ENCODE results near the gene RGS7.

The RGS7 gene

DNA sequence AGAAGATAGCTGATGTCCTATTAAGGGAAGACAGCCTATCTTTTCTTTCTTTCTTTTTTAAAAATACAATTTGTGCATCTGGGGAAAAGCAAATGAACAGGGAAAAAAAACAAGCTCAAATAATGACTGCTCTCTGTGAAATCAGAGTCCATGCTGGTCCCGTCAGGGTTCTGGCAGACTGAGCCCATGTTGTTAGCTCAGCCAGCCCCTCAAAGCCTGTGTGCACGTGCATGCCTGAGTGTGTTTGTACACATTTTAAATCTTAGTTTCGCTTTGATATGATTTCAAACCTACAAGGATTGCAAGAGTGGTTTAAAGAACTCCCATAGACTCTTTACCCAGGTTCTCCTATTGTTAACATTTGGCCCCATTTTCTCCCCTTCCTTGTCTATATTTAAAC is 513.2 kb downstream of the RGS7 start:
- Mint-ChIP-seq H3K4me1 (ENCODE audit: low read depth in 2 of 2) (no peaks in the 10 kb centered on the region), H3K27ac (no peak overlapping the region), H3K9me3 (peaks cover 0 to 15% of the 10 kb centered on the region in 2 donors), H3K27me3 (no peaks in the 10 kb centered on the region), H3K4me3 (no peak overlapping the region), H3K36me3 (ENCODE audit: insufficient read depth) (no peaks in the 10 kb centered on the region)
- DNase-seq (no peak), ATAC-seq (replicated peaks) (no peak)

DNA sequence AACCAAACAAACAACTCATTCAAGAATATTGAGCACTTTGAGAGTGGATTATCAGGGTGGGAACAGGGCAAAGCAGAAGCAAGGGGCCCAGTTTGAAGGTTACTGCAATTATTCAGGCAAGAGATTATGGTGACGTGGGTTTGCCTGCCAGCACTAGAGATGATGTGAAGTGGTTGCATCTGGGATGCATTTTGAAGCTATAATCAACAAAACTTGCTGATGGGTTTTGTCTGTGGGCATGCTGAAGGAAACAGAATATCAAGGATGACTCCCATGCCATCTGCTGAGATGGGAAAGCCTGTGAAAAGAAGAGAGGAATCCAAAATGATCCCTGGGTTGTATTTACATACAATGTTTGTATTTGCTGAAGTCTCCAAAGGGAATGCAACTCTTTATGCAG is 520.7 kb downstream of the RGS7 start:
- Mint-ChIP-seq H3K27ac (no peak overlapping the region), H3K27me3 (no peaks in the 10 kb centered on the region), H3K9me3 (peaks cover 0 to 10% of the 10 kb centered on the region in 2 donors), H3K36me3 (ENCODE audit: insufficient read depth) (no peaks in the 10 kb centered on the region), H3K4me1 (ENCODE audit: low read depth in 2 of 2) (no peaks in the 10 kb centered on the region), H3K4me3 (no peak overlapping the region)
- ATAC-seq (replicated peaks) = no peak
- DNase-seq = no peak

DNA sequence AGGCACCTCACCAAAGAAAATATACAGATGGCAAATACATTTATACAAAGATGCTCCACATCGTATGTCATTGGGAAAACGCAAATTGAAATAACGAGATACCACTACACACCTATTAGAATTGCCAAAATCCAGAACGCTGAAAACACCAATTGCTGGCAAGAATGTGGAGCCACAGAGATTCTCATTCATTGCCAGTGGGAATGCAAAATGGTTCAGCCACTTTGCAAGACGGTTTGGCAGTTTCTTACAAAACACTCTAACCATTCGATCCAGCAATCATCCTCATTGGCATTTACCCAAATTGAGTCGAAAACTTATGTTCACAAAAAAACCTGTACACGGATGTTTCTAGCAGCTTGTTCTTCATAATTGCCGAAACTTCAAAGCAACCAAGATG is 521.7 kb downstream of the RGS7 start:
- H3K4me1 Mint-ChIP-seq (ENCODE audit: low read depth in 2 of 2) = no peaks in the 10 kb centered on the region
- ATAC-seq (replicated peaks) = no peak
- no peaks in the 10 kb centered on the region for H3K27me3 Mint-ChIP-seq
- H3K36me3 Mint-ChIP-seq (ENCODE audit: insufficient read depth) = no peaks in the 10 kb centered on the region
- H3K27ac Mint-ChIP-seq = no peak overlapping the region
- H3K9me3 Mint-ChIP-seq = peaks cover 0 to 8% of the 10 kb centered on the region in 2 donors
- no peak for DNase-seq
- no peak overlapping the region for H3K4me3 Mint-ChIP-seq

DNA sequence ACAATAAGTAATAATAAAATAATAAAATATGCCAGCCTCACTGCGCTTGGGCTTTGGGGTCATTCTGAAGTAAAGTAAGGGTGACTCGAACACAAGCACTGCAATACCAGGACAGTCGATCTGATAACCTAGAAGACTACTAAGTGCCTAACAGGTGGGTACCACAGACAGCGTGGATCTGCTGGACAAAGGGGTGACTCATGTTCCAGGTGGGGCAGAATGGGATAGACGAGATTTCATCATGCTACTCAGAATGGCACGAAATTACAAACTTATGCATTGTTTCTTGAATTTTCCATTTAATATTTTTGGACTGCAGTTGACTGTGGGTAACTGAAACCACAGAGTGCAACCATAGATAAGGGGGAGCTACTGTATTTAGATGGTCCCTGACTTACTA is 523.9 kb downstream of the RGS7 start:
- Mint-ChIP-seq H3K9me3 (no peaks in the 10 kb centered on the region), H3K36me3 (ENCODE audit: insufficient read depth) (no peaks in the 10 kb centered on the region), H3K4me1 (ENCODE audit: low read depth in 2 of 2) (no peaks in the 10 kb centered on the region), H3K27ac (no peak overlapping the region), H3K4me3 (no peak overlapping the region), H3K27me3 (no peaks in the 10 kb centered on the region)
- ATAC-seq (replicated peaks) (no peak), DNase-seq (no peak)

DNA sequence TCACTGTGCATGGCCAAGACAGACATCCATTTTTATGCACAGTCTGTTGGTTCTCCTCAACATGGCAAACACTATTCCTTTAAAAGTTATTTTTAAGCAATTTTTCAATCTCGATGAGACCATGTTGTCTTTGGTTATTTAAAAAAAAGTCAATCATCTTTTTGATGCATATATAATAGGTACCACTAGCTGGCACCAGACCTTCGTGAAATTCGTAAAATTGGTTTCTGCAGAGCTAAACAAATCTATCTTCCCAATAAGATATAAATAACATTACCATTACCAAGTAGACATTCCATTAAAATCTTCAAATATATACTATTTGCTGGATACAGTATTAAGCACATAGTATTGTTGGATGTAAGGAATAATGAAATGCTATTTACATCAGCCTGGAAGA is 525.1 kb downstream of the RGS7 start:
- no peaks in the 10 kb centered on the region for H3K36me3 Mint-ChIP-seq (ENCODE audit: insufficient read depth)
- H3K27me3 Mint-ChIP-seq = no peaks in the 10 kb centered on the region
- DNase-seq (no peak), ATAC-seq (replicated peaks) (no peak)
- no peaks in the 10 kb centered on the region for H3K4me1 Mint-ChIP-seq (ENCODE audit: low read depth in 2 of 2)
- no peak overlapping the region for H3K4me3 Mint-ChIP-seq
- peaks cover 0 to 1% of the 10 kb centered on the region in 2 donors for H3K9me3 Mint-ChIP-seq
- no peak overlapping the region for H3K27ac Mint-ChIP-seq

DNA sequence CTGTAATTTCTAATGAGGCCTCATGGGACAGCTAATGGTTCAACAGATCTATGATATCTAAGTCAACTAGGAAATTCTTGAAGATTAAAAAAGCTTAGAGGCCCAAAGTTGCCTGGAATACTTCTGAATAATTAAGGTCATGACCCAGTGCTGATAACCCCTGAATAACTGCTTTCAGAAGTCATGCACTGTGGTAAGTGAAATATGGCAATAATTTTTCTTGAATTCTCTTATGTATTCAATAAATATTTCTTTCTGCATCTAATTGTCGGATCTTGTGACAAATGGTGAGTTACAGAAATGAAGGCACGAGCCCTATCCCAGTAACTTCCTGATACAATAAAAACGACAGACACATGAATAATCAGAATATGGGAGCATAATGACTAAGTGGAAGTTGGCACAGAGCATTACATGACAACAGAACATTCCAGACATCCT is 525.8 kb downstream of the RGS7 start:
- Mint-ChIP-seq H3K4me3 (no peak overlapping the region), H3K27ac (no peak overlapping the region), H3K4me1 (ENCODE audit: low read depth in 2 of 2) (no peaks in the 10 kb centered on the region), H3K27me3 (no peaks in the 10 kb centered on the region), H3K9me3 (peaks cover 0 to 5% of the 10 kb centered on the region in 2 donors), H3K36me3 (ENCODE audit: insufficient read depth) (no peaks in the 10 kb centered on the region)
- ATAC-seq (replicated peaks) = no peak
- no peak for DNase-seq

DNA sequence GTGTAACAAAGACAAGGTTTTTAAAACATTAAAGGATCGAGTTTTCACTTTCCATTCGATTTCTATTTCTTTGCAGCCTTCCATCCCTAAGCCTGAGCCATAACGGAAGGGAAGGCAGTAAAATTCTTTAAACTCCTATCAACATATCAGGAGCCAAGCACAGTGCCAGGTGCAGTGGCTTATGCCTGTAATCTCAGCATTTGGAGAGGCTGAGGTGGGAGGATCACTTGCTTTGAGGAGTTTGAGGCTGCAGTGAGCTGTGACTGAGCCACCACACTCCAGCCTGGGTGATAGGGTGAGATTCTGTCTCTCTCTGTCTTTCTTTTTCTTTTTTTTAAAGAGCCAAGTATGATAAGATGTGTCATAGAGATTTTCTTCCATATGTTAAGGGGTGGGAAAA is 527.5 kb downstream of the RGS7 start:
- no peaks in the 10 kb centered on the region for H3K36me3 Mint-ChIP-seq (ENCODE audit: insufficient read depth)
- H3K4me1 Mint-ChIP-seq (ENCODE audit: low read depth in 2 of 2) = no peaks in the 10 kb centered on the region
- no peak overlapping the region for H3K27ac Mint-ChIP-seq
- peaks cover 5 to 6% of the 10 kb centered on the region in 2 donors for H3K9me3 Mint-ChIP-seq
- no peaks in the 10 kb centered on the region for H3K27me3 Mint-ChIP-seq
- no peak for DNase-seq
- ATAC-seq (replicated peaks) = no peak
- no peak overlapping the region for H3K4me3 Mint-ChIP-seq

DNA sequence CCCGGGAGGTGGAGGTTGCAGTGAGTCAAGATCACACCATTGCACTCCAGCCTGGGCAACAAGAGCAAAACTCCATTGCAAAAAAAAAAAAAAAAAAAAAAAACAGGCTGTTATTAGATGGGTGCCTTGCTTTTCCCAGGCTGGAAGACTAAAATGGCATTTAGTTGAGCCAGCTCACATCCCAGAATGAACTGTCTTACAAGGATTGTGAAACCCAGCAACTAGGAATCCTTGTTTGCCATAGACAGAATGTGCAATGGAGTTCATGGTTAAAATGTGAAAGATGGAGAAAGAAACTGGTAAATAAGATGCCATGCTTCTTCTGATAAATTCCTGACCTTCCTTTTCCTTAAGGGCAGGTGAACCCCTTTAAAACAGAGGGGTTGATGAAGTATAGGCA is 529.2 kb downstream of the RGS7 start:
- H3K36me3 Mint-ChIP-seq (ENCODE audit: insufficient read depth) = no peaks in the 10 kb centered on the region

DNA sequence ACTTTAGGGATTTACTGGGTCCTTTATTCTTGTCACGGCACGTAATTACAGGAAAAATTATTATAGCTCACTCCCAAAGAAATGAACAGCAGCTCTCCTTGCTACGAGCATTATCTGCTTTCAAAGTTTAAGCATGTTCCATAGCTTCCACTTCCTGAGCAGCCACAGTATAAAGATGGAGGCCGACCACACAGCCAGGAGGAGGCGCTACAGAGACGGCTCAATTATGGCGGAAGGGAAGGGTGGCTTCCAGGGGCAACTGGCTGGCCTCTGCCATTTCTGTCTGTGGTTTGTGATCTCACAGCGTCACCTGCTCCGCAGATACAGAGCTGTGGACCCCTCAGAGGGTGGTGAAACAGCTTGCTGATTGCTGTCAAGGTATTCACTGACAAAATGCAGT is 532.8 kb downstream of the RGS7 start:
- H3K27ac Mint-ChIP-seq = no peak overlapping the region
- no peaks in the 10 kb centered on the region for H3K4me1 Mint-ChIP-seq (ENCODE audit: low read depth in 2 of 2)
- peaks cover 7 to 12% of the 10 kb centered on the region in 2 donors for H3K9me3 Mint-ChIP-seq
- no peaks in the 10 kb centered on the region for H3K36me3 Mint-ChIP-seq (ENCODE audit: insufficient read depth)
- H3K4me3 Mint-ChIP-seq = no peak overlapping the region
- ATAC-seq (replicated peaks) (no peak), DNase-seq (no peak)
- no peaks in the 10 kb centered on the region for H3K27me3 Mint-ChIP-seq

More for the DNA sequence above, 529.2 kb downstream of the RGS7 start:
- H3K27me3 Mint-ChIP-seq = no peaks in the 10 kb centered on the region
- DNase-seq = no peak
- H3K27ac Mint-ChIP-seq = no peak overlapping the region
- no peak for ATAC-seq (replicated peaks)
- no peaks in the 10 kb centered on the region for H3K4me1 Mint-ChIP-seq (ENCODE audit: low read depth in 2 of 2)
- no peak overlapping the region for H3K4me3 Mint-ChIP-seq
- H3K9me3 Mint-ChIP-seq = peaks cover 5 to 6% of the 10 kb centered on the region in 2 donors

DNA sequence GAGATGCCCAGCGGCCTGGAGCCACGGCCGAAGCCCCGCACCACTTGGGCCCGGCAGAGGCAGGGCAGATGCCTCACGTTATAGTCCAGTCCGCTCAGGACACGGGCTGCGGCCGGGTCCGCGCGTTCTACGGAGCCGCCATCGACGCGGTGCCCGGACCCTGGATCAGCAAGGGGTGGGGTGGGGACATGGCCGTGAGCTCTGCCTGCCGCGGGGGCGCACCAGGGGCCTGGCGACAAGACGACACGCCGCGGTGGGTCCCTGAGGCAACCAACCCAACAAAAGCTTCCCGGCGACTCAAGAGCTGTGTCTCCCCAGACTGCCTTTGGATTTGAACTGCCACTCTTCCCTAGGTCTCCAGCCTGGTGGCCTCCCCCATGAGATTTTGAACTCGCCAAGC is 533.6 kb downstream of the RGS7 start:
- H3K27me3 Mint-ChIP-seq = no peaks in the 10 kb centered on the region
- H3K27ac Mint-ChIP-seq = no peak overlapping the region
- DNase-seq = no peak
- H3K9me3 Mint-ChIP-seq = peaks cover 7 to 12% of the 10 kb centered on the region in 2 donors
- no peak for ATAC-seq (replicated peaks)
- no peaks in the 10 kb centered on the region for H3K36me3 Mint-ChIP-seq (ENCODE audit: insufficient read depth)
- H3K4me1 Mint-ChIP-seq (ENCODE audit: low read depth in 2 of 2) = no peaks in the 10 kb centered on the region
- no peak overlapping the region for H3K4me3 Mint-ChIP-seq

DNA sequence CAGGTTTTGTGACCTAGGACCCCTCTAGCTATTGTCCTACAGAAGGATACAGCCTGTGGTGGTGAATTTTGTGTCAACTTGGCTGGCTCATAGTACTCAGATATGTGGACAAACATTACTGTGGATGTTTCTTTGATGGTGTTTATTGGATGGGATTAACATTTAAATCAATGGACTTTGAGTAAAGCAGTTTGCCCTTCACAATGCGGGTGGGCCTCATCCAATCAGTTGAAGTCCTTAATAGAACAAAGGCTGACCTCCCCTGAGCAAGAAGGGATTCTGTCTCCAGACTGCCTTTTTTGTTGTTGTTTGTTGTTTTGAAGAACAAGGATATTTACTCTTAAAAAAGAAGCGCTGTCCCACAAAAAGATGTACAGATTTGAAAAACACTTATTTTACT is 535.1 kb downstream of the RGS7 start:
- no peak overlapping the region for H3K4me3 Mint-ChIP-seq
- H3K36me3 Mint-ChIP-seq (ENCODE audit: insufficient read depth) = no peaks in the 10 kb centered on the region
- peaks cover 6 to 12% of the 10 kb centered on the region in 2 donors for H3K9me3 Mint-ChIP-seq
- DNase-seq (no peak), ATAC-seq (replicated peaks) (no peak)
- H3K27ac Mint-ChIP-seq = no peak overlapping the region
- no peaks in the 10 kb centered on the region for H3K4me1 Mint-ChIP-seq (ENCODE audit: low read depth in 2 of 2)
- H3K27me3 Mint-ChIP-seq = no peaks in the 10 kb centered on the region

DNA sequence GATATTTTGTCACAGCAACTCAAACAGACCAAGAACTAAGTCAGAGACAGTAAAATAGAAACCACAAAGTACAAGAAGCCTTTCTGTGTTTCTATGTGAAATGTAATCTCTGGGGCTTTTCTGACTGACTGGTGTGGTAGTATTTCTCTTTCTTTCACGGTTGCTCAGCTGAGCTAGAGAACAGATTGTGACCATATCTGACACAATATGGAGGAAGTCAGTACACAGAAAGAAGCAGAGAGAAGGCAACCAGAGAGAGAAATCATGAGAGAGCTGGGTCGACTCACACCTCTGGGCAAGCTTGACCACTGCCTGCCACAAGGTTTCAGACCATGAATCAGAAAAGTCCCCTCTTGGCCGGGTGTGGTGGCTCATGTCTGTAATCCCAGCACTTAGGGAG is 536.2 kb downstream of the RGS7 start:
- no peak for DNase-seq
- no peak overlapping the region for H3K27ac Mint-ChIP-seq
- no peak overlapping the region for H3K4me3 Mint-ChIP-seq
- H3K36me3 Mint-ChIP-seq (ENCODE audit: insufficient read depth) = no peaks in the 10 kb centered on the region
- no peaks in the 10 kb centered on the region for H3K27me3 Mint-ChIP-seq
- H3K9me3 Mint-ChIP-seq = peaks cover 2 to 11% of the 10 kb centered on the region in 2 donors
- H3K4me1 Mint-ChIP-seq (ENCODE audit: low read depth in 2 of 2) = no peaks in the 10 kb centered on the region
- ATAC-seq (replicated peaks) = no peak

DNA sequence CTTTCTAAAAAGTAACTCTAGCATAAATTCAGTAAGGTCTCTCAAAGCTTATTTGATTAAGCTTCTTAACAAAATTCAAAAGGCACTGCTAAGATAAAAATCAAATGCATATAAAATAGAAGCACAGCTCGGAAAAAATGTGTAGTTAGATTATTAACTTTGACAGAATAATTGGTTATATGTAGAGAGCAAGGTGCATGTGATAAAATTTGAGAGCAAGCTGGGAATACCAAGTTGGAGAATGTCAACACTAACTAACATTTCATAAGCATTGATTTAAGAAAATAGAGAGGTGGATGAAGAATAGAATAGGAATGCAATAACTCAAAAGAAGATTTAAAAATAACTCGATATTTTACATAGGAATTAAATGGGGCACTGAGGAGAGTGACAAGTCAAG is 540.5 kb downstream of the RGS7 start:
- ATAC-seq (replicated peaks) (no peak), DNase-seq (no peak)
- Mint-ChIP-seq H3K4me3 (no peak overlapping the region), H3K27ac (no peak overlapping the region), H3K4me1 (ENCODE audit: low read depth in 2 of 2) (no peaks in the 10 kb centered on the region), H3K36me3 (ENCODE audit: insufficient read depth) (no peaks in the 10 kb centered on the region), H3K27me3 (no peaks in the 10 kb centered on the region), H3K9me3 (peaks cover 2 to 7% of the 10 kb centered on the region in 2 donors)

DNA sequence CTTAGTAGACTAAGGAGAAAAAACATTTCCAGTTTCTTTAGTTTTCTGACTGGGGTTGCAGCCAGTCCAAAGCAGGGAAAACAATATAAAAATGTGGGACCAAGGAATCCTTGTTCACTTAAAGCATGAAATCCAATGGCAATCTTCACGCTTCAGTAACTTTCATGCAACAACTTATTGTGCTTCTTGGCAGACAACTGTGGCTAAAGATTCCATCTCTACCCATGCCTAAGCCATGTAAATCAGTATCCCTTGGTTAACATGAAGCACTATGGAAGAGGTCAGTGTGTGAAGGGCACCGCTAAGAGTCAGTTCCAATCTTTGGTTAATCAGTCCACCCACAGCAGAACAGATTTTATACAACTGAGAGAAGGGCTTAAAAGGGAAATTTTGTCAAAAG is 543.3 kb downstream of the RGS7 start:
- Mint-ChIP-seq H3K4me1 (ENCODE audit: low read depth in 2 of 2) (no peaks in the 10 kb centered on the region), H3K27ac (no peak overlapping the region), H3K36me3 (ENCODE audit: insufficient read depth) (no peaks in the 10 kb centered on the region), H3K9me3 (peaks cover 0 to 1% of the 10 kb centered on the region in 2 donors), H3K27me3 (no peaks in the 10 kb centered on the region), H3K4me3 (no peak overlapping the region)
- ATAC-seq (replicated peaks) (no peak), DNase-seq (no peak)

DNA sequence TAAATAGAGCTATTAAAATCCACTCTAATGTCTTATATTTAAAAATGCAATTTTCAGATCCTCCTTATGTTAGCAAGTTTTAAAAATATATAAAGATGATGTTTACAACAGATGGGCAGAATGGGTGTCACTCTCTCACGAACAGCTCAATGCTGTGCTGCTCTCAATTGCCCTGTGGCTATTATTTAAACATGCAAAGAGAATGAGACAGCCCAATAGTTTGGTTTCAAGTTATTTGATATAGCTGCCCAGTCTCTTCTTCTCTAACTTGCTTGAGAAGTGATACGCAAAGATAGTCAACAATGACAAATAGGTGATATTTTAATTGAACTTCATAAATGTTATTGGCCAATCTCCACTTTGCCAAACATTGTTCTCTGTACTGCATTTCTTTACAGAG is 545.7 kb downstream of the RGS7 start:
- Mint-ChIP-seq H3K4me3 (no peak overlapping the region), H3K27ac (no peak overlapping the region), H3K4me1 (ENCODE audit: low read depth in 2 of 2) (no peaks in the 10 kb centered on the region), H3K9me3 (peaks cover 1 to 6% of the 10 kb centered on the region in 2 donors), H3K36me3 (ENCODE audit: insufficient read depth) (no peaks in the 10 kb centered on the region), H3K27me3 (no peaks in the 10 kb centered on the region)
- DNase-seq (no peak), ATAC-seq (replicated peaks) (no peak)

All from effector memory CD8-positive, alpha-beta T cell (primary cell).